SKM-1 treated with dmso at 0.1 percent for 144 hours (cell line): ENCODE measurements around the gene PLIN1.

Experiments
- DNase-seq: peaks from one replicate; lab custom pipeline; 2025; ENCODE audit not compliant: unreplicated experiment; lab: John Stamatoyannopoulos, UW

PLIN1 gene

DNA sequence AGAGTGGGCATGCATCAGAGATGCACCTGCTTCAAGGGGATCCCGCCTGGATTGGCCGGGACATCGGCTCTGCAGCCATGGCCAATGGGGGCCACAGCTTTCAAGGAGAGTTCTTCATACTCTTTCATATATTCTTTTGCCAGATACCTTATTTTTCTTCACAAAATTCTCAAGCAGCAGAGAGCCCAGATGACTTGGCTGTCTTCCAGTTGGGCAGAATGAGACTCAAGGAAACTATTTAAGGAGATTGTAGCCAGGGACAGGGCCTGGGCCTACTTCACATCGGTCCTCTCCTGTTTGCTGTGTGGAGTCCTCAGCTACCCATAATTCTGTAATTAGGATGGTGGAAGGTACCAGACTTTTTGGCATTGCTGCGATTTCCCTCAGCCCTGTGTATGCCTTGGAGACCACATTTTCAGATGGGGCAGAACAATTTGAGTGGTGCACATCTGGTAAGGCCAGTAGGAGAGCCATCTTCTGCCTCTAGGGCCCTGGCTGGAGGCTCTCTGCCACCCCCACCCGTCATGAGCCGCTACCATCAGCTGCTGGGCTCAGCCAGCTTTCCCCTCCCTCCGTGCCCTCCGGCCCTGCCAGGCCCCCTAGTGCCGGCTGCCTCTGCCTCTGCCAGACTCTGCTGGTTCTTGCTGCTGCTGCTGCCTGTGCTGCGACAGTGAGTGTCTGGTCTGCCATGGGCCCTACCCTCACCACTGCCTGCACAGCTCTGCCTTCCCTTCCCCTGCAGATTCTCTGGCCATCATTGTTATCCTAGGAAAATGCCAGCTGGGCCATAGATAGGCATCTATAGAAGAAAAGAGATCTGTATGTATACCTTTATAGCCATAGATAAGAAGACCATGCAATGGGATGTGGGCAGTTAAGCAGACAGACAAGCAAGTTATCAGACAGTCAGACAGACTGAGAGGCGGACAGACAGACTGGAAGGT lies 6.7 kb downstream of the PLIN1 start:
- DNase-seq, result no peak

DNA sequence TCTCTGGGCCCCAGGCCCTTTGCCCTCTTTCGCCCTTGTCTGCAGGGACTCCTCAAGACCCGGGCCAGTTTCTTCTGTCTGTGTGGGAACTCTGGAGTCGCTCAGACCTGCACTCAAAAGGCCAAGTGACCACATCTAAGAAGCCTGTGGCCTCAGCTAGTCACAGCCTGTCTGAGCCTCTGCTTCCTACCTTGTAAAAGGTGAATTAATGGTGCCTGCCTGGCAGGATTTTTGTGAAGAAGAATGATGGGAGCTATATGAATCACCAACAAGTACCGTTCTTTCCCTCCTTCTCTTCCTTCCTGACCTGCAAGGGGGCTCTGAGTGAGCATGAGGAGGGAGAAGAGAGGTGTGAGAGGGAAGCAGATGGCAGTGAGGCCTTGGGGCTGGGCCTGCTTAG lies 7.5 kb downstream of the PLIN1 start:
- no peak for DNase-seq

DNA sequence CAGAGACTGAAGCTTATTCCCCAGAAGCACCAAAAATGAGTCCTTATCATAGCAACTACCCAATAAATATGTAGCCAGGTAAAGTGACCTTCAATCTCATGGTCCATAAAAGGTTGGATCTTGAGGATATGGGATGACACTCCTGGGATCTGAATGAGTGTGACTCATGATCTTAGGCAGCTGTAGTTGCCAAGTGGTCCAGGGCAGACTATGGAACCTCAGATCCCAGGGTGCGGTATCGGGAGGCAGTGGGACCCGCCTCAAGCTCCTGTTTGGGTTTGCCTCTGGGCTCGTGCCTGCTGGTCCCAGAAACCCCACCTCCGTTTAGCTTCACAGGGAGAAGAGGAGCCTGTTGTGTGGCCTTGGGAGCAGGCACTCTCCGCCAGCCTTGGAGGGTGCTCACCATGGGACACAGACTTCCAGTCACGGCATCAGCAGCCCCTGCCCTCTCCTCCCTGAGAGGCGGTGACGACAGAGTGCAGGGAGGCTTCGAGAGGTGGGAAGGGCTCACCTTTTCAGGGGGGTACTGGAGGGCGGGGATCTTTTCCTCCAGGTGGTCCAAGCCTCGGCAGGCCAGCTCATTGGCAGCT lies 8.1 kb downstream of the PLIN1 start:
- DNase-seq, result no peak

DNA sequence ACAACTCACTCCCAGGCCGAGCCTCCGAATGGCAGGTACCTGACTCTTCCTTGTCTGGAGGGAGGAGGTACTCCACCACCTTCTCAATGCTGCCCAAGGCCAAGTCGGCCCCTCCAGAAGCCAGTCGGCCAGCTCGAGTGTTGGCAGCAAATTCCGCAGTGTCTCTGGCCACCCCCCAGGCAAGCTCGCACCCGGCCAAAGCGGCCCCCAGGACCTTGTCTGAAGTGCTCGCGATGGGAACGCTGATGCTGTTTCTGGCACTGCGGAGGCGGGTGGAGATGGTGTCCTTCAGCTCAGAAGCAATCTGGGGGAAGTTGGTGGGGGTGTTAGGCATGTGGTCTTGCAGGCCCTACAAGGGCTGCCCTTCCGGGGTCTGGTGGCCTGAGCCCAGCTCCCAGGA lies 9.2 kb downstream of the PLIN1 start:
- no peak for DNase-seq

GRCh38 chr15:89669309-89669865 lies 9.8 kb downstream of the PLIN1 start:
- DNase-seq, result no peak

- no peak for DNase-seq
Observed at GRCh38 chr15:89668171-89668570, 11.0 kb downstream of the PLIN1 start.

- DNase-seq, result no peak
Observed at GRCh38 chr15:89667706-89667960, 11.5 kb downstream of the PLIN1 start.

- DNase-seq, result no peak
Observed at GRCh38 chr15:89666858-89667705, 12.1 kb downstream of the PLIN1 start.

- DNase-seq, result no peak
Observed at GRCh38 chr15:89666184-89666857, 12.8 kb downstream of the PLIN1 start.

GRCh38 chr15:89665449-89666181 lies 13.6 kb downstream of the PLIN1 start:
- DNase-seq, result no peak

DNA sequence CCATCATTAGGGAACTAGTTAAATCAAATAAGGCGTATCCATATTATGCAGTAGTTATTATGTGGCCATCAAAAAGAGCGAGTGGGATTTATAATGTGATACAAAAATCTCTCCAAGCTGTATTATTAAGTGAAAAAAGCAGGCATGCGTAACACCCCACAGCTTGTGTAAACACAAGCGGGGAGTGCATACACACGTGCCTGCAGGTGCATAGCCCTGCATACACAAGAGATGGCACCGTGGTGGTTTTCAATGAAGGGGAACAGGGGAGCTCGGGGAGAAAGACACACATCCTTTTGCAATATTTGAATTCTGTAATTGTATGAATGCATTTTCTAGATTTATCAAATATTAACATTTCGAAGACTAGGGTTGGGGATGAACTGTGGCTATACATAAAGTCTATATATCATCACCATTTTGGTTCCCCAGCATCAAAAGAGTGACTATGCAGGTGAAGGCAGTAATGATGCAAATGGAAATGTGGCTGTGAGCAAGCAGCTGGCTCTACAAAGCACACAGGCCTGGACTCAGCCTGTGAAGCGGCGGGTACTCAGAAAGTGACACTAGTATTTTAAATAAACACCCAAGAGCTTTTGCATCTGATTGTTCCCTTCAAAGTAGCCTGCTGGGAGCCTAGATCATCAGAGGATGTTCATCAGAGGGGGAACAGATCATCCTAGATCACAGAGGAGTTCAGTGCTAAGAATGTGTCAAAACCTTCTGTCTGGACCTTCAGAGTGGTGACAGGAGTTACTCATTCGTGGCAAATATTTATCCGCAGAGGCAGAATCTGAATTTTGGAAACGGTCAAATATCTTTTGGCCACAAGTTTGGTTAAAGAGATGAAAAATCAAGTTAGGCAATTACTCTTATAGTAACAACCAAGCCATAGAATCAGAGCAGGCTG lies 14.5 kb downstream of the PLIN1 start:
- no peak for DNase-seq

GRCh38 chr15:89662893-89663626 lies 16.1 kb downstream of the PLIN1 start:
- no peak for DNase-seq

GRCh38 chr15:89660556-89660955 lies 18.6 kb downstream of the PLIN1 start:
- DNase-seq, result no peak

GRCh38 chr15:89659295-89659694 lies 19.9 kb downstream of the PLIN1 start:
- no peak for DNase-seq

- no peak for DNase-seq
Observed at GRCh38 chr15:89657686-89658200, 21.4 kb downstream of the PLIN1 start.

- DNase-seq, result no peak
Observed at GRCh38 chr15:89656116-89656815, 22.9 kb downstream of the PLIN1 start.

- no peak for DNase-seq
Observed at GRCh38 chr15:89654847-89655805, 24.0 kb downstream of the PLIN1 start, which contains the start of gene KIF7. KIF7 (minus strand) TSS chr15:89655467; CDS start chr15:89652930, 2,537 bp downstream.
